ENCODE measurements around the gene SEMA3A. TPM values are rescaled to one million over a fixed set of nuclear protein-coding genes. Genes with fewer than 3 reads are reported as not detected.
A peak's percentile ranks its signal among the peaks of the same experiment; 100 is the strongest.

Gene SEMA3A
- total and polyA plus RNA-seq, 7 donors: 0.05 to 0.79 (median 0.32) TPM

DNA sequence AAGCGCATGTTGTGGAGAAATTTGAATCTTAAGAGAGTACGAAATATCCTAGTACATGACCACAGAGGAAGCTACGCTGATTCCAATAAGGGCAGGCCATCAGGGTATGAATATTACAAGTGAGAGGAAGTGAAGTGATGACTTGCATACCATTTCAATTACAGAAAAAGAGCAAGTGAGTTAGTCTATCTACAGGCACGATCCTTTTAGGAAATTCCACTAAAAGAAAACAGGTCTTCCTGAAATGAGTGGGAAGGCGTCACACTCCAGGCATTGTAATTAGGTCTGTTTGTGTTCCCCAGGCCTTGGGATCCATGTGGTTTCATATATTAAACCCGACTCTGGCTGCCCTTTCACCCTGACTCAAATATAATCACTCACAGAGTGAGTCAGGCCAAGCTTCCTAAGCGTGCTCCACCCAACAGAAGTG is 152.5 kb downstream of the SEMA3A start:
- H3K27me3 ChIP-seq (ENCODE audit: insufficient read depth in 3 of 3, low read length in 2 of 3): no peaks in the 10 kb centered on the region
- 46 to 73% (median 58%) methylated on average over 7 of the region's 7 CpGs for WGBS, 3 donors
- no peak overlapping the region for H3K27ac ChIP-seq
- DNase-seq (no peak), ATAC-seq (peak in 3 of 4 donors; percentile 49 to 72 (median 71))
- H3K36me3 ChIP-seq (ENCODE audit: insufficient read depth in 1 of 2, low read depth in 1 of 2): no peaks in the 10 kb centered on the region
- intact Hi-C loops (cut with DNase I): no loop called here
- no peaks in the 10 kb centered on the region for H3K4me1 ChIP-seq
- TF ChIP-seq, protein P1, sequence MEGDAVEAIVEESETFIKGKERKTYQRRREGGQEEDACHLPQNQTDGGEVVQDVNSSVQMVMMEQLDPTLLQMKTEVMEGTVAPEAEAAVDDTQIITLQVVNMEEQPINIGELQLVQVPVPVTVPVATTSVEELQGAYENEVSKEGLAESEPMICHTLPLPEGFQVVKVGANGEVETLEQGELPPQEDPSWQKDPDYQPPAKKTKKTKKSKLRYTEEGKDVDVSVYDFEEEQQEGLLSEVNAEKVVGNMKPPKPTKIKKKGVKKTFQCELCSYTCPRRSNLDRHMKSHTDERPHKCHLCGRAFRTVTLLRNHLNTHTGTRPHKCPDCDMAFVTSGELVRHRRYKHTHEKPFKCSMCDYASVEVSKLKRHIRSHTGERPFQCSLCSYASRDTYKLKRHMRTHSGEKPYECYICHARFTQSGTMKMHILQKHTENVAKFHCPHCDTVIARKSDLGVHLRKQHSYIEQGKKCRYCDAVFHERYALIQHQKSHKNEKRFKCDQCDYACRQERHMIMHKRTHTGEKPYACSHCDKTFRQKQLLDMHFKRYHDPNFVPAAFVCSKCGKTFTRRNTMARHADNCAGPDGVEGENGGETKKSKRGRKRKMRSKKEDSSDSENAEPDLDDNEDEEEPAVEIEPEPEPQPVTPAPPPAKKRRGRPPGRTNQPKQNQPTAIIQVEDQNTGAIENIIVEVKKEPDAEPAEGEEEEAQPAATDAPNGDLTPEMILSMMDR (IDR thresholded peaks at IDR 0.05): no peak
- no peaks in the 10 kb centered on the region for H3K9me3 ChIP-seq
- H3K4me3 ChIP-seq: no peak overlapping the region

DNA sequence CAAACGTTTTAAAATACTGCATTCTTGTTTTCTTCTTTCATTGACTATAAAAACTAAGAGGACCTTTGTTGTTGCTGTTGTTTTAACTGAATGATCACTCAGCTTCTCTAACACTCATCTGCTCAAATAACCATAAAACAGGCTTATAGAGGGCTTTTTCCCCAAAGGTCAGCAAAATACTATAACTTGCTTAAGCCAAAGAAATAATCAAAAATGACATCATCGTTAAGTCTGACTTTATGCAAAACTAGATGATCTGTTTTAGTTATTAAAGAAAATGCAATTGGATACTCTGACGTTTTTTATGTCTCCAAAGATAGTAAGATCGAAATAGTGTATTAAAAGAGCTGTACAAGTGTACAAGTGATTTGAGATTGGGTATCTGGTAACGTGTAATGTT is 152.9 kb downstream of the SEMA3A start:
- 51 to 73% (median 59%) methylated on average over 5 of the region's 5 CpGs for WGBS, 3 donors
- H3K4me3 ChIP-seq: no peak overlapping the region
- no peaks in the 10 kb centered on the region for H3K4me1 ChIP-seq
- H3K27me3 ChIP-seq (ENCODE audit: insufficient read depth in 3 of 3, low read length in 2 of 3): no peaks in the 10 kb centered on the region
- H3K9me3 ChIP-seq: no peaks in the 10 kb centered on the region
- DNase-seq (no peak), ATAC-seq (no peak)
- intact Hi-C loops (cut with DNase I): no loop called here
- H3K36me3 ChIP-seq (ENCODE audit: insufficient read depth in 1 of 2, low read depth in 1 of 2): no peaks in the 10 kb centered on the region
- TF ChIP-seq, protein P1 (IDR thresholded peaks at IDR 0.05): no peak
- no peak overlapping the region for H3K27ac ChIP-seq

DNA sequence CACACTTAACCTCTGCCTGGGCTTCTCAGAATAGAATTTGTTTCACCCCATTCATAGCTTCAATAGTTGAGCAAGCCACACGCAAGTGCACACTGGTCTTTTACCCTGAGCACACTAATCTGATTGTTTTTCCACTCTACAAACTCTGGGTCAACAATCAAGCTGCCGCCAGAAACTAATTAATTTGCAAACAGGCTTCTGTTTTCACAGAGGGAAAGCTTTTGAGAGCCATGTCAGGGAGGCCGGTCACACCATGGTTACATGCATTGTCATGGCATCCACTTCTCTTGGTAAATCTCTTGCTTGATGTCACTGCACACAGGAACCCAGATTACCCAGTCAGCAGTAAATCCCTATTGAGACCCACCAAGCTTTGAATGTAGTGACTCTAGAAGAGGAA is 154.2 kb downstream of the SEMA3A start:
- Histone ChIP-seq H3K4me3 (no peak overlapping the region), H3K9me3 (no peaks in the 10 kb centered on the region), H3K27ac (no peak overlapping the region), H3K36me3 (ENCODE audit: insufficient read depth in 1 of 2, low read depth in 1 of 2) (no peaks in the 10 kb centered on the region), H3K27me3 (ENCODE audit: insufficient read depth in 3 of 3, low read length in 2 of 3) (no peaks in the 10 kb centered on the region), H3K4me1 (no peaks in the 10 kb centered on the region)
- intact Hi-C loops (cut with DNase I): no loop called here
- ATAC-seq (no peak), DNase-seq (no peak)
- TF ChIP-seq, protein P1 (IDR thresholded peaks at IDR 0.05): no peak
- 84 to 93% (median 87%) methylated on average over 3 of the region's 3 CpGs for WGBS, 3 donors

- no peaks in the 10 kb centered on the region for H3K27me3 ChIP-seq (ENCODE audit: insufficient read depth in 3 of 3, low read length in 2 of 3)
- TF ChIP-seq, protein P1 (IDR thresholded peaks at IDR 0.05): no peak
- no peaks in the 10 kb centered on the region for H3K36me3 ChIP-seq (ENCODE audit: insufficient read depth in 1 of 2, low read depth in 1 of 2)
- no peak overlapping the region for H3K4me3 ChIP-seq
- no peak overlapping the region for H3K27ac ChIP-seq
- ATAC-seq (no peak), DNase-seq (no peak)
- H3K4me1 ChIP-seq: no peaks in the 10 kb centered on the region
- no peaks in the 10 kb centered on the region for H3K9me3 ChIP-seq
- intact Hi-C loops (cut with DNase I): no loop called here
These were observed 155.2 kb downstream of the SEMA3A start for GRCh38 chr7:84039432-84039831.

GRCh38 chr7:84027678-84028077 is 166.9 kb downstream of the SEMA3A start:
- Histone ChIP-seq H3K4me3 (no peak overlapping the region), H3K36me3 (ENCODE audit: insufficient read depth in 1 of 2, low read depth in 1 of 2) (no peaks in the 10 kb centered on the region), H3K9me3 (no peaks in the 10 kb centered on the region), H3K27ac (no peak overlapping the region), H3K27me3 (ENCODE audit: insufficient read depth in 3 of 3, low read length in 2 of 3) (no peaks in the 10 kb centered on the region), H3K4me1 (no peaks in the 10 kb centered on the region)
- ATAC-seq (no peak), DNase-seq (no peak)
- TF ChIP-seq, protein P1 (IDR thresholded peaks at IDR 0.05): no peak
- WGBS, 3 donors: 84 to 92% (median 92%) methylated on average over 3 of the region's 3 CpGs
- intact Hi-C loops (cut with DNase I): no loop called here

All from psoas muscle (tissue), 8 donors.